Fibroblast of mammary gland (primary cell): ENCODE results near the gene DNPH1.

ENCODE experiments used
- DNase-seq: peaks from one replicate; pipeline ENCODE4 v3.0.0-alpha.2; 2010; ENCODE audit warnings: low read depth
- H3K4me3 ChIP-seq: 2 replicates; pipeline ENCODE4 v1.5.1; 2011; ENCODE audit warnings: low read depth, mild to moderate bottlenecking, low read length, moderate library complexity; ENCODE audit not compliant: control insufficient read depth
- TF ChIP-seq, protein P1 (sequence below): conservative IDR thresholded peaks from 2 replicates; pipeline ENCODE4 v1.5.1; 2011; ENCODE audit warnings: low read depth, low read length, inconsistent platforms; ENCODE audit not compliant: control insufficient read depth, insufficient read depth

DNPH1 gene

GRCh38 chr6:43258180-43258579 lies 28.9 kb upstream of the DNPH1 start:
- no peak for DNase-seq
- TF ChIP-seq, protein P1, sequence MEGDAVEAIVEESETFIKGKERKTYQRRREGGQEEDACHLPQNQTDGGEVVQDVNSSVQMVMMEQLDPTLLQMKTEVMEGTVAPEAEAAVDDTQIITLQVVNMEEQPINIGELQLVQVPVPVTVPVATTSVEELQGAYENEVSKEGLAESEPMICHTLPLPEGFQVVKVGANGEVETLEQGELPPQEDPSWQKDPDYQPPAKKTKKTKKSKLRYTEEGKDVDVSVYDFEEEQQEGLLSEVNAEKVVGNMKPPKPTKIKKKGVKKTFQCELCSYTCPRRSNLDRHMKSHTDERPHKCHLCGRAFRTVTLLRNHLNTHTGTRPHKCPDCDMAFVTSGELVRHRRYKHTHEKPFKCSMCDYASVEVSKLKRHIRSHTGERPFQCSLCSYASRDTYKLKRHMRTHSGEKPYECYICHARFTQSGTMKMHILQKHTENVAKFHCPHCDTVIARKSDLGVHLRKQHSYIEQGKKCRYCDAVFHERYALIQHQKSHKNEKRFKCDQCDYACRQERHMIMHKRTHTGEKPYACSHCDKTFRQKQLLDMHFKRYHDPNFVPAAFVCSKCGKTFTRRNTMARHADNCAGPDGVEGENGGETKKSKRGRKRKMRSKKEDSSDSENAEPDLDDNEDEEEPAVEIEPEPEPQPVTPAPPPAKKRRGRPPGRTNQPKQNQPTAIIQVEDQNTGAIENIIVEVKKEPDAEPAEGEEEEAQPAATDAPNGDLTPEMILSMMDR = no peak
- H3K4me3 ChIP-seq = no peak overlapping the region

GRCh38 chr6:43257367-43258145 lies 28.3 kb upstream of the DNPH1 start:
- no peak overlapping the region for H3K4me3 ChIP-seq
- TF ChIP-seq, protein P1 = no peak
- no peak for DNase-seq

- no peak for DNase-seq
- no peak overlapping the region for H3K4me3 ChIP-seq
- TF ChIP-seq, protein P1 = no peak
Observed at GRCh38 chr6:43256670-43257366, 27.5 kb upstream of the DNPH1 start.

DNA sequence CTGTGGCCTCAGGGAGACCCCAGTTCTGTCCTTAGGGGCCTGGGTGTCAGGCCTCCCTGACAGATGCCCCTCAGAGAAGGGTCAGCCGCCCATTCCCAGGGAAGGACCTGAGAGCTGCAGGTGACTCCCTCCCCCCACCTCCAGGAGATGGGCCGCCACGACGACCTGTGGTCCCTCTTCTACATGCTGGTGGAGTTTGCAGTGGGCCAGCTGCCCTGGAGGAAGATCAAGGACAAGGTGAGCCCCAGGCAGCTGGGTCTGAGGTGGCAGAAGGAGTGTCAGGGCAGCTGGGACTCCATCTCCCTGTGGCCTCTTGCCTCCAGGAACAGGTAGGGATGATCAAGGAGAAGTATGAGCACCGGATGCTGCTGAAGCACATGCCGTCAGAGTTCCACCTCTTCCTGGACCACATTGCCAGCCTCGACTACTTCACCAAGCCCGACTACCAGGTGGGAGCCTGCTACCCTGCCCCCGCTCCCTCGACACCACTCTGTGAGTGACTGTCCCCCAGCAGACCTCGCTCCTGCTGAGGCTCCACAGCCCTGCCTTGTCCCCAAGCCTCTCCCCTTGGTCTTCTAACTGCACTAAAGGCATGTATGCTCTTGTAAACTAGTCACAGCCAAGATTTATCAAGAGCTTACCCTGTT lies 26.2 kb upstream of the DNPH1 start:
- H3K4me3 ChIP-seq = no peak overlapping the region
- DNase-seq = no peak
- TF ChIP-seq, protein P1 = no peak

DNA sequence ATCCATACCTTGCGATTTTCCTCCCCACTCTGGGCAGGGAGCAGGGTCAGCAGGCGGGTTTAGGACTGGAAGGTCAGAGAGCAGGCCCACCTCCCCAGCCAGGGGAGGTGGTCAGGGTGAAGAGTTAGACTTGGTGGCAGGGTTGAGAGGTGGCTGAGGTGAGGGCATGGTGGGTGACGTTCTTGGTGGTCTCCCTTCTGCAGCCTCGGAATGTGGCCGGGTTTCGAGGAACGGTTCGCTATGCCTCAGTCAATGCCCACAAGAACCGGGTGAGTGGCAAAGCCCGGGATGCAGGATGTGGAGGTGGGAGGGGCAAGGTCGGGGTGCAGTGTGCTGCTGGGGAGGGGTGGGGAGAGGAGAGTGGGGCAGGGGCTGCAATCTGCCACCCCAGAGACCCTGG lies 25.6 kb upstream of the DNPH1 start:
- DNase-seq = no peak
- TF ChIP-seq, protein P1 = no peak
- no peak overlapping the region for H3K4me3 ChIP-seq

DNA sequence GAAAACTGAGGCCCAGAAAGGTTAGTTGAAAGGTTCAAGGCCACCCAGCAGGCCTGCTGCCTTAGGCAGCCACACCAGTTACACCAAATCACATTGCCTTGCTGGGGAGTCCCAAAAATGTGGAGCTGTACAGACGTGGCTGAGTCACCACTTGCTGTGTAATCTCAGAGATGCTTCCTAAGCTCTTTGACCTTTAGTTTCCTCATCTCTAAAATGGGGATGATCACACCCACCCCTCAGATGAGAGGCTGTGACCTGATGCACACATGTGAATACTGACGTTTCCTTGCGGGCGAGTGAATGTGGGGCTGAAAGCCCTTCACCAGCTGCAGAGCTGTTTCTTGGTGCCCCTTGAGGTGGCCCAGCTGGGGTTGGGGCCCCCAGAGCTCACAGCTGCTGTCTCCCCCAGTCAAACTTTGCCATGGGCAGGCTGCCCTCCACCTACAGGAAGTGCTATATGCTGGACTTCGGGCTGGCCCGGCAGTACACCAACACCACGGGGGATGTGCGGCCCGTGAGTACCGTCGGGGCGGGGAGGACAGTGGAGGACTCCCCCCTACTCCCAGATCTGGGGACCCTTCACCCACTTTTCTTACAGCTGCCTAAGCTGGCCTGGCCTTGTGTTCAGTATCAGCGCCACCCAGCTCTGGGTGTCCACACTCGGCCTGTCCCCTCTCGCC lies 25.0 kb upstream of the DNPH1 start:
- peak; percentile 45 for DNase-seq
- TF ChIP-seq, protein P1 = no peak
- no peak overlapping the region for H3K4me3 ChIP-seq
